Endothelial cell (in vitro differentiated cells): ENCODE data around the gene BLID. TPM values are rescaled to one million over a fixed set of nuclear protein-coding genes. Genes with fewer than 3 reads are reported as not detected.

Experiments
- DNase-seq: peaks from one replicate; pipeline ENCODE4 v3.0.0; 2021; ENCODE audit warnings: low spot score
- H3K27ac Mint-ChIP-seq: one replicate; pipeline ENCODE4 v1.8.0; 2021; ENCODE audit warnings: mixed read lengths, inconsistent platforms; ENCODE audit not compliant: unreplicated experiment
- H3K27me3 Mint-ChIP-seq: one replicate; pipeline ENCODE4 v1.8.0; 2021; ENCODE audit warnings: mild to moderate bottlenecking, moderate library complexity, mixed read lengths, inconsistent platforms; ENCODE audit not compliant: unreplicated experiment
- H3K36me3 Mint-ChIP-seq: one replicate; pipeline ENCODE4 v1.8.0; 2021; ENCODE audit warnings: mild to moderate bottlenecking, low read depth, mixed read lengths, inconsistent platforms; ENCODE audit not compliant: unreplicated experiment
- H3K4me1 Mint-ChIP-seq: one replicate; pipeline ENCODE4 v1.8.0; 2021; ENCODE audit warnings: mild to moderate bottlenecking, mixed read lengths, inconsistent platforms; ENCODE audit not compliant: unreplicated experiment
- H3K4me3 Mint-ChIP-seq: one replicate; pipeline ENCODE4 v1.8.0; 2021; ENCODE audit warnings: mild to moderate bottlenecking, mixed read lengths, inconsistent platforms; ENCODE audit not compliant: unreplicated experiment
- H3K9me3 Mint-ChIP-seq: one replicate; pipeline ENCODE4 v1.8.0; 2021; ENCODE audit warnings: mixed read lengths, inconsistent platforms; ENCODE audit not compliant: unreplicated experiment
- CTCF ChIP-seq: fragments of 200-600 bp; sonication (generic); IDR thresholded peaks from one replicate; pipeline ENCODE4 v1.5.0; 2021; ENCODE audit warnings: antibody characterized with exemption; ENCODE audit not compliant: unreplicated experiment
- microRNA-seq: library from miRNA; unstranded; fragments of <30 nt; microRNA quantifications from one replicate; pipeline ENCODE4, GENCODE V29; 2020; ENCODE audit not compliant: unreplicated experiment
- total RNA-seq: library from RNA; stranded (reverse); fragmentation: NEBNext Ultra II Directional; extraction: Animal tissue kit (Norgen Biotek cat#: 25700); gene quantifications from one replicate; pipeline ENCODE4 v1.2.1, GENCODE V29; 2021; ENCODE audit not compliant: unreplicated experiment

The BLID gene
- total RNA-seq, 1 donor from 2014 or later, result not detected

GRCh38 chr11:122068141-122068540 lies 47.9 kb downstream of the BLID start:
- no peaks in the 10 kb centered on the region for H3K9me3 Mint-ChIP-seq
- DNase-seq, result no peak
- no peak overlapping the region for H3K27ac Mint-ChIP-seq
- no peak overlapping the region for H3K4me3 Mint-ChIP-seq
- H3K36me3 Mint-ChIP-seq, result peaks cover 5% of the 10 kb centered on the region
- H3K4me1 Mint-ChIP-seq, result peaks cover 2% of the 10 kb centered on the region
- TF ChIP-seq CTCF, result no peak
- H3K27me3 Mint-ChIP-seq, result no peaks in the 10 kb centered on the region

Small RNA genes within 50 kb of the gene (microRNA-seq; reads per million reads assigned to microRNA genes)
- gene MIR100, result 386 reads per million, percentile 89 among the genes with 10 or more reads in this experiment
- 318 reads per million, percentile 89 among the genes with 10 or more reads in this experiment for gene MIR125B1
- 0.83 reads per million, percentile 7 among the genes with 10 or more reads in this experiment for gene MIRLET7A2
